Trophoblast cell (in vitro differentiated cells and primary cell): ENCODE measurements around the gene INVS.

Source experiments
- DNase-seq, 2 donors: peaks; one replicate each; pipeline ENCODE4 v3.0.0-alpha.2; 2016
- H2AFZ ChIP-seq: 2 replicates; pipeline ENCODE4 v1.6.1; 2013; ENCODE audit warnings: low read length, moderate library complexity, mild to moderate bottlenecking; ENCODE audit not compliant: insufficient read depth, poor library complexity
- H2AK5ac ChIP-seq: 2 replicates; pipeline ENCODE4 v1.6.1; 2013; ENCODE audit warnings: mild to moderate bottlenecking, low read length
- H2BK120ac ChIP-seq: 2 replicates; pipeline ENCODE4 v1.6.1; 2013; ENCODE audit warnings: low read length, mild to moderate bottlenecking, moderate library complexity; ENCODE audit not compliant: insufficient read depth, poor library complexity
- H2BK12ac ChIP-seq: 2 replicates; pipeline ENCODE4 v1.6.1; 2013; ENCODE audit warnings: mild to moderate bottlenecking, low read length, moderate library complexity
- H2BK5ac ChIP-seq: 2 replicates; pipeline ENCODE4 v1.6.1; 2013; ENCODE audit warnings: low read length, low read depth, moderate library complexity, mild to moderate bottlenecking; ENCODE audit not compliant: poor library complexity
- H3K14ac ChIP-seq: 2 replicates; pipeline ENCODE4 v1.6.1; 2013; ENCODE audit warnings: mild to moderate bottlenecking, low read length
- H3K18ac ChIP-seq: 2 replicates; pipeline ENCODE4 v1.6.1; 2013; ENCODE audit warnings: mild to moderate bottlenecking, low read length
- H3K23ac ChIP-seq: 2 replicates; pipeline ENCODE4 v1.6.1; 2013; ENCODE audit warnings: low read length
- H3K27ac ChIP-seq: 2 replicates; pipeline ENCODE4 v1.5.1; 2013; ENCODE audit warnings: low read depth, mild to moderate bottlenecking, inconsistent platforms, low read length, moderate library complexity
- H3K27me3 ChIP-seq: 2 replicates; pipeline ENCODE4 v1.6.1; 2013; ENCODE audit warnings: inconsistent platforms, mild to moderate bottlenecking, low read length, moderate library complexity; ENCODE audit not compliant: insufficient read depth
- H3K36me3 ChIP-seq, 2 experiments: 1 replicate in 1 of 2; 2 replicates in 1 of 2; pipeline ENCODE4 v1.6.1; 2013; ENCODE audit warnings: low read length in 2 of 2, mild to moderate bottlenecking in 2 of 2, moderate library complexity in 1 of 2; ENCODE audit not compliant: insufficient read depth in 2 of 2, control insufficient read depth in 1 of 2
- H3K4ac ChIP-seq: 2 replicates; pipeline ENCODE4 v1.6.1; 2013; ENCODE audit warnings: low read depth, mild to moderate bottlenecking, low read length, moderate library complexity
- H3K4me1 ChIP-seq, 2 experiments: 1 replicate in 1 of 2; 2 replicates in 1 of 2; pipeline ENCODE4 v1.6.1; 2013; ENCODE audit warnings: low read length in 2 of 2, mild to moderate bottlenecking in 2 of 2, moderate library complexity in 1 of 2; ENCODE audit not compliant: insufficient read depth in 2 of 2, control insufficient read depth in 1 of 2
- H3K4me2 ChIP-seq: 2 replicates; pipeline ENCODE4 v1.6.1; 2013; ENCODE audit warnings: inconsistent platforms, mild to moderate bottlenecking, low read length, moderate library complexity
- H3K4me3 ChIP-seq: 2 replicates; pipeline ENCODE4 v1.5.1; 2013; ENCODE audit warnings: mild to moderate bottlenecking, low read depth, low read length, inconsistent platforms
- H3K79me1 ChIP-seq: one replicate; pipeline ENCODE4 v1.6.1; 2013; ENCODE audit warnings: low read length
- H3K79me2 ChIP-seq: 2 replicates; pipeline ENCODE4 v1.6.1; 2013; ENCODE audit warnings: low read length, mild to moderate bottlenecking; ENCODE audit not compliant: control insufficient read depth, insufficient read depth, poor library complexity
- H3K9ac ChIP-seq: 2 replicates; pipeline ENCODE4 v1.6.1; 2013; ENCODE audit warnings: mild to moderate bottlenecking, low read length
- H3K9me3 ChIP-seq: 2 replicates; pipeline ENCODE4 v1.6.1; 2013; ENCODE audit warnings: low read depth, mild to moderate bottlenecking, control low read depth, inconsistent platforms, low read length; ENCODE audit not compliant: insufficient read depth
- H4K12ac ChIP-seq: 2 replicates; pipeline ENCODE4 v1.6.1; 2013; ENCODE audit warnings: low read depth, mild to moderate bottlenecking, low read length, moderate library complexity
- H4K8ac ChIP-seq: 2 replicates; pipeline ENCODE4 v1.6.1; 2013; ENCODE audit warnings: low read depth, mild to moderate bottlenecking, low read length, moderate library complexity
- H4K91ac ChIP-seq: one replicate; pipeline ENCODE4 v1.6.1; 2013; ENCODE audit warnings: low read depth, mild to moderate bottlenecking, low read length, moderate library complexity
- WGBS: extraction: QIAGEN DNeasy Blood & Tissue Kit; methylation state at CpG from one replicate; pipeline ENCODE4 v1.1.7; 2013; ENCODE audit warnings: missing lambda C conversion rate; ENCODE audit not compliant: insufficient read length, insufficient coverage; ENCODE audit errors: extremely low coverage; 5-methylcytosine and 5-hydroxymethylcytosine counted together

INVS gene

DNA sequence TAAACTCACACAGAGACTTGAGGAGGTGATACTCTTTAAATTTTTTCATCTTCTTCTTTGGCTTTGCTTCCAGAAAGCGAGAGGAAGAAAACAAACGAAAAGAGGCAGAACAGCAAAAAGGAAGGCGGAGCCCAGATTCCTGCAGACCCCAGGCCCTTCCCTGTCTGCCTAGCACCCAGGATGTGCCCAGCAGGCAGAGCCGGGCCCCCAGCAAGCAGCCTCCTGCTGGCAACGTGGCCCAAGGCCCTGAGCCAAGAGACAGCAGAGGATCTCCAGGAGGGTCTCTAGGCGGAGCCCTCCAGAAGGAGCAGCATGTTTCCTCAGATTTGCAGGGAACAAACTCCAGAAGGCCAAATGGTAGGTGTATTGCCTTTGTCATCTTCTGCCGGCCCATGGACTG is 185.2 kb downstream of the INVS start:
- no peak overlapping the region for H2BK120ac ChIP-seq
- H3K36me3 ChIP-seq: peaks cover 0 to 10% of the 10 kb centered on the region in 2 experiments
- H3K79me1 ChIP-seq: no peaks in the 10 kb centered on the region
- H3K9ac ChIP-seq: no peak overlapping the region
- no peaks in the 10 kb centered on the region for H3K79me2 ChIP-seq
- H4K91ac ChIP-seq: no peak overlapping the region
- H3K27me3 ChIP-seq: no peaks in the 10 kb centered on the region
- DNase-seq: no peak
- WGBS: no CpG with 5 or more reads among the region's 7 CpGs
- peak overlapping the region; percentile 45 for H3K18ac ChIP-seq
- no peaks in the 10 kb centered on the region for H3K9me3 ChIP-seq
- H2BK12ac ChIP-seq: no peak overlapping the region
- H3K4me3 ChIP-seq: no peak overlapping the region
- H2AFZ ChIP-seq: no peak overlapping the region
- no peak overlapping the region for H4K12ac ChIP-seq
- no peak overlapping the region for H3K23ac ChIP-seq
- no peak overlapping the region for H4K8ac ChIP-seq
- no peak overlapping the region for H3K4me2 ChIP-seq
- H3K4me1 ChIP-seq: peaks cover 5 to 8% of the 10 kb centered on the region in 2 experiments
- H2AK5ac ChIP-seq: no peak overlapping the region
- H3K27ac ChIP-seq: no peak overlapping the region
- H3K4ac ChIP-seq: no peak overlapping the region
- no peak overlapping the region for H2BK5ac ChIP-seq
- H3K14ac ChIP-seq: no peak overlapping the region

DNA sequence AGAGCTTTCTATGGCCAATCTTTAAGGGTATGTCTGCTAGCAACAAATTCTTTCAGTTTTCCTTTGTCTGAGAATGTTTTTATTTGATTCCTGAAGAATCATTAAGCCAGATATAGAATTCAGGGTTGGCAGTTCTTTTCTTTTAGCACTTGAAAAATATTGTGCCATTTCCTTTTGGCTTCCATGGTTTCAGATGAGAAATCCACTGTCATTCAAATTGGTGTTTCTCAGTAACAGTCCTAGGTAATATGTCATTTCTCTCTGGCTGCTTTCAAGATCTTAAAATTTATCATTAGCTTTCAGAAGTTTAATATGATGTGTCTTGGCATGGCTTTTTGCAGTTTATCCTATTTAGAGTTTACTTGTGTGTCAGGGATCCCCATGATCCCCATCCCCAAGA is 186.0 kb downstream of the INVS start:
- H3K79me1 ChIP-seq: no peaks in the 10 kb centered on the region
- no peak overlapping the region for H2AK5ac ChIP-seq
- H3K27ac ChIP-seq: no peak overlapping the region
- no peak overlapping the region for H3K4ac ChIP-seq
- H2BK120ac ChIP-seq: no peak overlapping the region
- no peak overlapping the region for H3K4me3 ChIP-seq
- no peak overlapping the region for H4K8ac ChIP-seq
- H3K14ac ChIP-seq: no peak overlapping the region
- H3K9me3 ChIP-seq: no peaks in the 10 kb centered on the region
- no peak overlapping the region for H3K23ac ChIP-seq
- H2BK5ac ChIP-seq: no peak overlapping the region
- no peaks in the 10 kb centered on the region for H3K79me2 ChIP-seq
- no peaks in the 10 kb centered on the region for H3K27me3 ChIP-seq
- no peak for DNase-seq
- no peak overlapping the region for H3K4me2 ChIP-seq
- no peak overlapping the region for H3K9ac ChIP-seq
- peaks cover 5 to 8% of the 10 kb centered on the region in 2 experiments for H3K4me1 ChIP-seq
- H2BK12ac ChIP-seq: no peak overlapping the region
- H4K12ac ChIP-seq: no peak overlapping the region
- peaks cover 0 to 10% of the 10 kb centered on the region in 2 experiments for H3K36me3 ChIP-seq
- no peak overlapping the region for H4K91ac ChIP-seq
- no peak overlapping the region for H3K18ac ChIP-seq
- H2AFZ ChIP-seq: no peak overlapping the region

GRCh38 chr9:100285601-100286000 is 186.6 kb downstream of the INVS start:
- no peak overlapping the region for H3K4me2 ChIP-seq
- H3K79me1 ChIP-seq: no peaks in the 10 kb centered on the region
- no peaks in the 10 kb centered on the region for H3K27me3 ChIP-seq
- H3K14ac ChIP-seq: no peak overlapping the region
- no peak overlapping the region for H4K91ac ChIP-seq
- no peaks in the 10 kb centered on the region for H3K79me2 ChIP-seq
- no peak overlapping the region for H2AK5ac ChIP-seq
- H4K12ac ChIP-seq: no peak overlapping the region
- no peak overlapping the region for H3K4ac ChIP-seq
- no peak overlapping the region for H3K27ac ChIP-seq
- H3K9ac ChIP-seq: no peak overlapping the region
- peaks cover 0 to 10% of the 10 kb centered on the region in 2 experiments for H3K36me3 ChIP-seq
- no peak for DNase-seq
- no peak overlapping the region for H2BK5ac ChIP-seq
- no peak overlapping the region for H3K23ac ChIP-seq
- H2BK12ac ChIP-seq: no peak overlapping the region
- H3K4me1 ChIP-seq: peaks cover 5 to 8% of the 10 kb centered on the region in 2 experiments
- H3K9me3 ChIP-seq: no peaks in the 10 kb centered on the region
- no peak overlapping the region for H4K8ac ChIP-seq
- no peak overlapping the region for H3K4me3 ChIP-seq
- H2BK120ac ChIP-seq: no peak overlapping the region
- WGBS: no CpG with 5 or more reads among the region's 7 CpGs
- H3K18ac ChIP-seq: no peak overlapping the region
- H2AFZ ChIP-seq: no peak overlapping the region

- H2AK5ac ChIP-seq: no peak overlapping the region
- no peak overlapping the region for H2BK5ac ChIP-seq
- peaks cover 5 to 8% of the 10 kb centered on the region in 2 experiments for H3K4me1 ChIP-seq
- H3K18ac ChIP-seq: no peak overlapping the region
- H4K8ac ChIP-seq: no peak overlapping the region
- no peaks in the 10 kb centered on the region for H3K27me3 ChIP-seq
- no peak overlapping the region for H4K91ac ChIP-seq
- H4K12ac ChIP-seq: no peak overlapping the region
- no peak overlapping the region for H3K4me2 ChIP-seq
- H3K27ac ChIP-seq: no peak overlapping the region
- H3K4me3 ChIP-seq: no peak overlapping the region
- no peak overlapping the region for H3K14ac ChIP-seq
- H3K23ac ChIP-seq: no peak overlapping the region
- no peak for DNase-seq
- H3K4ac ChIP-seq: no peak overlapping the region
- peaks cover 0 to 10% of the 10 kb centered on the region in 2 experiments for H3K36me3 ChIP-seq
- no peaks in the 10 kb centered on the region for H3K79me1 ChIP-seq
- no peak overlapping the region for H2BK12ac ChIP-seq
- no peaks in the 10 kb centered on the region for H3K79me2 ChIP-seq
- H3K9me3 ChIP-seq: no peaks in the 10 kb centered on the region
- no CpG with 5 or more reads among the region's 6 CpGs for WGBS
- H3K9ac ChIP-seq: no peak overlapping the region
- H2BK120ac ChIP-seq: no peak overlapping the region
- no peak overlapping the region for H2AFZ ChIP-seq
Observed at GRCh38 chr9:100286257-100286656, 187.2 kb downstream of the INVS start.
